Subcutaneous adipose tissue (tissue), 4 donors: Measurements from ENCODE around the gene NUDT16L1. TPM values are rescaled to one million over a fixed set of nuclear protein-coding genes. Genes with fewer than 3 reads are reported as not detected.

ENCODE experiments used
- small RNA-seq: library from RNA; depleted of rRNA; stranded (forward); fragments of <200 nt; gene quantifications from one replicate; pipeline ENCODE3, GENCODE V24; 2016
- total RNA-seq, 4 donors: library from RNA; depleted of rRNA; stranded (reverse); fragments of >200 nt; gene quantifications; one replicate each; pipeline ENCODE4 v1.1.0, GENCODE V29; 2016
- TF ChIP-seq, protein P1 (sequence below): fragments of 450-650 bp; IDR thresholded peaks from one replicate; pipeline ENCODE4 v1.5.1; 2016; ENCODE audit warnings: low read depth, mild to moderate bottlenecking, control low read depth, antibody characterized with exemption, moderate library complexity

Gene NUDT16L1
- total RNA-seq, 4 donors from 2014 or later: 11.7 to 38.8 (median 16.7) TPM

GRCh38 chr16:4737545-4737944 is 44.2 kb downstream of the NUDT16L1 start:
- TF ChIP-seq, protein P1, sequence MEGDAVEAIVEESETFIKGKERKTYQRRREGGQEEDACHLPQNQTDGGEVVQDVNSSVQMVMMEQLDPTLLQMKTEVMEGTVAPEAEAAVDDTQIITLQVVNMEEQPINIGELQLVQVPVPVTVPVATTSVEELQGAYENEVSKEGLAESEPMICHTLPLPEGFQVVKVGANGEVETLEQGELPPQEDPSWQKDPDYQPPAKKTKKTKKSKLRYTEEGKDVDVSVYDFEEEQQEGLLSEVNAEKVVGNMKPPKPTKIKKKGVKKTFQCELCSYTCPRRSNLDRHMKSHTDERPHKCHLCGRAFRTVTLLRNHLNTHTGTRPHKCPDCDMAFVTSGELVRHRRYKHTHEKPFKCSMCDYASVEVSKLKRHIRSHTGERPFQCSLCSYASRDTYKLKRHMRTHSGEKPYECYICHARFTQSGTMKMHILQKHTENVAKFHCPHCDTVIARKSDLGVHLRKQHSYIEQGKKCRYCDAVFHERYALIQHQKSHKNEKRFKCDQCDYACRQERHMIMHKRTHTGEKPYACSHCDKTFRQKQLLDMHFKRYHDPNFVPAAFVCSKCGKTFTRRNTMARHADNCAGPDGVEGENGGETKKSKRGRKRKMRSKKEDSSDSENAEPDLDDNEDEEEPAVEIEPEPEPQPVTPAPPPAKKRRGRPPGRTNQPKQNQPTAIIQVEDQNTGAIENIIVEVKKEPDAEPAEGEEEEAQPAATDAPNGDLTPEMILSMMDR: no peak

DNA sequence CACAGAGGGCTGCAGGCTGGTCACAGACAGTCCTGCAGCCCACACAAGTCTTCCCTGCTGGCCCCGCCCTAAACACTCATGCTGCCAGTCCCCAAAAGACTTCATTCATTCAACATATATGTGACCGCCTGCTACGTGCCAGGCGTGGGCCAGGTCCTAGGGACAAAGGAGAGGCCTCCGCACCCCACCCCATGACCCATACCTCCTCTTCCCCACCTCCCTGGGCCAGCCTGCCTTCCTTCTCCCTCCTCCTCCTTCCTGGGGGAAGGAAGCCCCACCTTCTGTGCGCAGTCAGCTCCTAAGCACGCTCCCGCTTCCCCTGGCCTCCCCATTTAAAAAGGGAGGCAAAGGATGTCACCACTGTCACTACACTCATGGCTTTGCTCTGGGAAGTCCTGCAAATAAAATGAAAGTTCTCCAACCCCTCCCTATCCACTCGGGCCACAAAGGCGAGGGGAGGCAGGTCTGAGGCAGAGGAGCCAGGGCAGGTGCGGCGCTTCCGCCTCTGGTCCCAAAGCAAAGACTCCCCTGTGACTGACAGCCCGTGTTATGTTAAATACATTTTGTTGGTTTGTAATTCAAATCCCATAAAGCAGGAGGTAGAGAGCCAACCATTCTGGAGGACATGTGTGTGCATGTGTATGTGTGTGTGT is 50.0 kb downstream of the NUDT16L1 start:
- TF ChIP-seq, protein P1: no peak

- TF ChIP-seq, protein P1: no peak
Measured at GRCh38 chr16:4744555-4745273, 51.4 kb downstream of the NUDT16L1 start.

DNA sequence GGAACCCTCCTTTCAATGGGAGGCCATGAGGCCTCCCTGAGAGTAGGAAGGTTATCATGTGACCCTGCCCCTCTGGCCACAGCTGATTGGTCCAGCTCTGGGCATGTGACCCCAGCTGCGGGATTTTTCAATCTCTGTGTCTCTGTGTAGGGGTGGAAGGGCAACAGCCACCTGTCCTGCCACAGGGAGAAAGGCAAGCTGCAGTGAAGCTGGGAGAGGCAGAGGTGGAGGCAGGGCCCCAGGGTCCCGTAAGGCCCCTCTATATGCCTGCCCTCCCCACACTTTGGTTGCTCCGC is 51.9 kb downstream of the NUDT16L1 start:
- TF ChIP-seq, protein P1: no peak

Small RNAs within 50 kb of the gene (small RNA-seq; reads per million reads assigned to genes)
- gene MIR6769A: not detected

Other genes starting within 250 kb of the NUDT16L1 start
- gene NMRAL1, start 218.9 kb upstream of the NUDT16L1 start, total RNA-seq: 10 to 100 TPM; 29.0 to 55.6 (median 42.1) TPM
- 100 to 1,000 TPM in 1 of 4 donors, 10 to 100 TPM in 3; 57.8 to 131 (median 88.8) TPM for gene HMOX2, start 217.2 kb upstream of the NUDT16L1 start, total RNA-seq
- gene CDIP1, start 154.8 kb upstream of the NUDT16L1 start, total RNA-seq: 10 to 100 TPM in 1 of 4 donors, 1 to 10 TPM in 3; 7.3 to 18.3 (median 8.6) TPM
- gene C16orf96, start 137.2 kb upstream of the NUDT16L1 start, total RNA-seq: 1 to 10 TPM in 1 of 4 donors, not detected in 3; 1.1 TPM
- 1 to 10 TPM; 1.7 to 7.0 (median 4.2) TPM for gene UBALD1, start 78.7 kb upstream of the NUDT16L1 start, total RNA-seq
- 10 to 100 TPM; 21.2 to 44.5 (median 25.2) TPM for gene MGRN1, start 68.7 kb upstream of the NUDT16L1 start, total RNA-seq
- gene ANKS3, start 40.7 kb downstream of the NUDT16L1 start, total RNA-seq: 10 to 100 TPM in 3 of 4 donors, 1 to 10 TPM in 1; 9.3 to 21.5 (median 13.2) TPM
- gene DNAAF8, start 41.0 kb downstream of the NUDT16L1 start, total RNA-seq: 1 to 10 TPM in 2 of 4 donors, under 1 TPM in 2; 0.44 to 1.6 (median 0.91) TPM
- 10 to 100 TPM in 1 of 4 donors, 1 to 10 TPM in 3; 3.8 to 11.7 (median 8.2) TPM for gene ZNF500, start 73.6 kb downstream of the NUDT16L1 start, total RNA-seq
- not detected for gene SEPTIN12, start 94.8 kb downstream of the NUDT16L1 start, total RNA-seq
- gene SMIM22, start 101.8 kb downstream of the NUDT16L1 start, total RNA-seq: not detected
- 1 to 10 TPM; 4.2 to 8.8 (median 5.5) TPM for gene ROGDI, start 109.1 kb downstream of the NUDT16L1 start, total RNA-seq
- gene GLYR1, start 153.7 kb downstream of the NUDT16L1 start, total RNA-seq: 10 to 100 TPM; 38.8 to 64.7 (median 41.5) TPM
- 10 to 100 TPM; 21.1 to 48.2 (median 37.2) TPM for gene UBN1, start 153.9 kb downstream of the NUDT16L1 start, total RNA-seq
- gene PPL, start 243.6 kb downstream of the NUDT16L1 start, total RNA-seq: 100 to 1,000 TPM in 2 of 4 donors, 10 to 100 TPM in 2; 67.5 to 239 (median 111) TPM